HG02981 (cell line): ENCODE results near the gene RNF145.

Experiments used
- ATAC-seq: cut with Tn5 transposase; IDR thresholded peaks from one replicate; pipeline ENCODE4 v1.9.1; 2021; ENCODE audit warnings: mild to moderate bottlenecking, moderate library complexity; ENCODE audit not compliant: unreplicated experiment

RNF145 gene

DNA sequence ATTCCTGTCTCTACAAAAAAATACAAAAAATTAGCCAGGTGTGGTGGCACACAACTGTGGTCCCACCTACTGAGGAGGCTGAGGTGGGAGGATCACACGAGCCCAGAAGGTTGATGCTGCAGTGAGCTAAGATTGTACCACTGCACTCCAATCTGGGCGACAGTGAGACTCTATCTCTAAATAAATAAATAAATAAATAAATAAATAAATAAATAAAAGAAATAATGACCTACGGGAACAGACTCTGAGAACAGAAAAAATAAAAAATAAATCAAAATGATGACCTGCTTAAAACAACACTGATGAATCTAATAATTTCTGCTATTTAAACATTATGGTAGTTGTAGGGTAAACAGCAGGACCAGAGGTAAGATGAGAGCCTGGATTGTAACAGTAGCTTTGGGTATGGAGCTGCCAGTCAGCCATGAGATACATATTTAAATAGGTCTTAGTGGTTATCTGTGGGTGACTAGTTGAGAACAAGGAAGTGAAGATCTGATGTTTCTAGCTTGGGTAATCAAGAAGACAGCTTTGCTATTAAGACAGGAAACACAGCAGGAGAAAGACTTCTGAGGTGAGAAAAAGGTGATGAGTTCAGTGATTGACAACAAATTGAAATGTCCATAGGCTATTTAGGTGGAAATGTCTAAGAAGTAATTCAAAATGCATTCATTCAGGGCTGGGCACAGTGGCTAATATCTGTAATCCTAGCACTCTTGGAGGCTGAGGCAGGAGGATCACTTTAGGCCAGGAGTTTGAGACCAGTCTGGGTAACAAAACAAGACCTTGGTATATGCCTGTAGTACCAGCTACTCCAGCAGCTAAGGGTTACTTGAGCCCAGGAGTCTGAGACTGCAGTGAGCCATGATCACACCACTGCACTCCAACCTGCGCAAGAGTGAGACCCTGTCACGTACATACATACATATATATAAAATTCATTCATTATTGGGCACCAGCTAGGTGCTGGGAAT, 11.0 kb downstream of the RNF145 start:
- peak; percentile 93 for ATAC-seq

DNA sequence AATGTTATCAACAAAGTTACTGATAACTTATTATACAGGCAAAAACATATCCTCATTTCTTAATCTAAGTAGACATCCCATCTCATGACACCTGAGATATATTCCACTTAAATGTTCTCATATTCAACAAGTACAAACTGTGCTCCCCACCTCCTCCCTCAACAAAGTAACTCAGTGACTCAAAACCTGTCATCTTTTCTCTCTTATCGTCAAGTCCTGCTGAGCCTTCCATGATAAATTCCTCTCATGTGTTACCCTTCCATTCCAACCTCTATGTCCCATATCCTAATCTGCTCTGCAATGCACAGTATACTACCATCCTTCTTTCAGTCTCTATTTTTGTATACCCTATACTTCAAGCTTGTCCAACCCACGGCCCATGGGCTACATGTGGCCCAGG, 13.6 kb downstream of the RNF145 start:
- no peak for ATAC-seq

GRCh38 chr5:159190170-159190569, 19.2 kb downstream of the RNF145 start:
- no peak for ATAC-seq

DNA sequence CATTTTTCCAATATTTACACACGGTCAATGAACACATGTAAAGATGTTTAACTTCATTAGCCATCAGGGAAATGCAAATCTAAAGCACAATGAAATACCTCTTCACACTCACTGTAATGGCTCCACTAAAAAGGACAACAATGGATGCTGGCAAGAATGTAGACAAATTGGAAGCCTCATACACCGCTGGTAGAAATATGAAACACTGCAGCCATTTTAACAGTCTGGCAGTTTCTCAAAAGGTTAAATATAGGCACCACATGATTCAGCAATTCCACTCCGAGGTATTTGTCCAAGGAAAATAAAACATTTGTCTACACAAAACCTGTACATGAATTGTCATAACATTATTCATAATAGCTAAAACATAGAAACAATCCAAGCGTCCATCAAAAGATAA, 20.0 kb downstream of the RNF145 start:
- ATAC-seq, result no peak

GRCh38 chr5:159187719-159188118, 21.6 kb downstream of the RNF145 start:
- ATAC-seq, result no peak

- no peak for ATAC-seq
Measured at GRCh38 chr5:159186319-159186718, 23.0 kb downstream of the RNF145 start.

DNA sequence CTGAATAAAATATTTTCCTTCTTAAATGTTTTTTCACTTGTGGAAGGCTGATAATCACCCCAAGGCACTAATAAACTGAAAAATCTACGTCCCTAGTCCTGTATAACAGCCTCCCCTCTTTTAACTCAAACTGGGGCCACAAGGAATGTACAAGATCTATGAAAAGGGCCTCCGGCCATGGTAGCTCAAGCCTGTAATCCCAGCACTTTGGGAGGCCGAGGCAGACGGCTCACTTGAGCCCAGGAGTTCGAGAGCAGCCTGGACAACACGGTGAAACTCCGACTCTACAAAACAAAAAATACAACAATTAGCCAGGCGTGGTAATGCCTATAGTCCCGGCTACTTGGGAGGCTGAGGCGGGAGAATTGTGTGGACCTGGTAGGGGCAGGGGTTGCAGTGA, 23.6 kb downstream of the RNF145 start:
- ATAC-seq, result no peak

GRCh38 chr5:159184858-159185381, 24.4 kb downstream of the RNF145 start:
- ATAC-seq, result peak; percentile 46

DNA sequence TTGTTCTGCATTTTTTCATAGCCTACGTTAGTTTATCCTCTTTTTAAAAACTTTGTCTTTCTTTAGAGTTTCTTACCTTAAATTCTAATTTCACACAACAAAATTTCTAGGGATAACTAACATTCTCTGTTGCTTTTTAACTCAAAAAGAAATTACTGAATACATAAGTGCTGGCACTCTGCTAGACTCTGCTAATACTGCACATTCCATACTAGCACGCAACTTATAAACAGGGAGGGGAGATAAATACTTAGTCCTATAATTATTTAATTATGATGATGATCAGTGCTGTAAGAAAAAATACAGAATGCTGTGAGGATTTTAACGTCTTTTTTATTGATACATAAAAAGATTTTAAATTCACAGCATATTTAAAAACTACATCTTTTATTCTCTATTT, 25.1 kb downstream of the RNF145 start:
- ATAC-seq, result no peak

DNA sequence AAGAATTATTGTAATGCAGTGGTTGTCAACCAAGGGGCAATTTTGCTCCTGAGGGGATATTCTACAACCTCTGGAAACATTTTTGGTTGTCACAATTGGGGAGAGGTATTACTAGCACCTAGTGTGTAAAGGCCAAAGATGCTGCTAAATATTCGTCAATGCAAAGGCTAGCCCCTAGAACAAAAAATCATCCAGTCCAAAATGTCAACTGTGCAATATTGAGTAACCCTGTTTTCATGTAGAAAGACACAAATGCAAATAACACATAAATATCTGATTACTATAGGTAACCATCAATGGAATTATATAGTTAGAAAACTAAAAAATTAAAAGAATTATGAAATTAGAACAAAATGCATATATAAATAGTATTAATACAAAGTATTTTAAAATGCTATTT, 26.1 kb downstream of the RNF145 start:
- ATAC-seq, result no peak

- no peak for ATAC-seq
Measured at GRCh38 chr5:159182691-159183090, 26.7 kb downstream of the RNF145 start.

DNA sequence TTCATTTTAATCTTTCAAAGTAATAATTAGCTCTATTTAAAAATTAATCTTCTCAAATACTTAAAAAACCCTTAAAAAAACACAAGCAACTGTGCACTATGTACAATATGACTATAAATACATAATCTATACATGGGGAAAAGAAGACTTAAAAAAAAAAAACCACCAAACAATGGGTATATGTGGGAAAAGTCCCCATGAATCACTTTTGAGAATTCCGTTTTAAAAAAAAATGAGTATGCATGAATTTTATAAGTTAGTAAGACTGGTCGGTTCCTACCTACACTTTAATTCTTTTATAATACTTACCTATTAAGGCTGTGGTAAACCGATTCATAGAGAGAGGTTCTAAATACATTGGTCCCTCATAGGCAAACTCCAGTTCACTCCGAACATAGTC, 27.7 kb downstream of the RNF145 start:
- no peak for ATAC-seq

DNA sequence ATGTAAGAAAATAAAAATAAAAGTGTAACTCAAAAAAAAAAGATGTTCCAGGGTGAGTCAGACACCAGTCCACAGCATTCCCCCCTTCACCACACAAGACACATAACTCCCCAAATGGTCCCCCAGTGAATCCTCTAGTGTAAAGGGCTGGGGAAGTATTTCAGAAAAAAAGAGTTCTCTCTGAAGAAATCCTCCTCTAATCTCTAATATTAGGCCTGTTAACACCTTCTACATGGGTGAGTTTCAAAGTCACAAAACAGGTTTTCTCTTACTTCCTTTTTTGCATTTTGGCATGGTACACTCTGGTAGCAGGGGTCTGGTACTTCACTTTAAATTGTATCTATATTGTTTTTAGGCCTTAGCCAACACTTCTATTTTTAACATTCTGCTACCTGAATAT, 28.2 kb downstream of the RNF145 start:
- ATAC-seq, result no peak

- no peak for ATAC-seq
Measured at GRCh38 chr5:159179529-159180305, 29.6 kb downstream of the RNF145 start.

GRCh38 chr5:159178978-159179377, 30.4 kb downstream of the RNF145 start:
- ATAC-seq, result peak; percentile 77

DNA sequence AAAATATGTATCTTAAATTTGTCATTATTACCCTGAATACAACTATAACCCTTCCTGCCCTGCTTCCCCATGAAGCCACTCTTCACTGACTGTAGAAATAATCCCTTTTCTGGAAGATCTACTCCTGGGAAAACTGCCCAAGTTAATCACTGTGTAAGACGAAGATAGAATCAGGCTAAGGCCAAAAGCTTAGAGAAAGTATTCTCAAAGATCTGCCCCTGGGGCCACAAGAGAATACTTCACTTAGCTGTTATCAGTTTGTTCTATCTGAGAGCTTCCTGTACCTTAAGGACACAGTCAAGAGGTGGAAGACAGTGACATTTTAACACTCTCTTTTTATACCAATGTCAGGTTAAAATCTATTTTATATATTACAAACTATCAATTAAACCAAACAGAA, 33.8 kb downstream of the RNF145 start:
- ATAC-seq, result no peak

DNA sequence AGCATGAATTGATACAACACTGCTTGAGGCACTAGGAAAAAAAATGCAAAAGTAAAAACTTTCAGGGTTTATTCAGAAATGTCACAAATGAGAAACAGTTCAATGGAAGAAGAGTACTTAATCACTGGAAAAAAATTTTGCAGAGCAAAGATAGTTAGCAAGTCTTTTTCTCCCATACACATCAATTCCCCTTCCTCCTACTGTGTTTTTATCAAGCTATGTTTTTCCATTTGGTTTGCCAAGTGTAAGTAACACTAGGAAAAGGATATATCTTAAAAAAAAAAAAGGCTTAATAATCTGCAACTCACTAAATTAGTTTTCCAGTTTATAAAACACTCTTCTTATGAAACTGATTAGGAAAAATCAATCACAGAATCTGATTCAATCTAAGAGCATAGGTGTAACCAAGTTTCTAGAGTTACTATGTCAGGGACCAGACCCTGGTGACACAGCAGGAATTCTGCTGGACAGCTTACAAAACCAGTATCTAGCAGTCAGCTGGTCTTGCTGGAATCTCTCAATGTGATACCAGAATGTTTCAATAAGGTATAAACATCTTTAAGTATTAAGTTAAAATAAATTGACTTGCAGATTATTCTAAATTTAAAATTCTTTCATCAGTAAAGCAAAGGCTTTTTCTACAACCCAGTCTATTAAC, 34.7 kb downstream of the RNF145 start:
- ATAC-seq, result no peak

- ATAC-seq, result no peak
Measured at GRCh38 chr5:159171274-159171673, 38.1 kb downstream of the RNF145 start.

GRCh38 chr5:159170021-159170420, 39.3 kb downstream of the RNF145 start:
- no peak for ATAC-seq

DNA sequence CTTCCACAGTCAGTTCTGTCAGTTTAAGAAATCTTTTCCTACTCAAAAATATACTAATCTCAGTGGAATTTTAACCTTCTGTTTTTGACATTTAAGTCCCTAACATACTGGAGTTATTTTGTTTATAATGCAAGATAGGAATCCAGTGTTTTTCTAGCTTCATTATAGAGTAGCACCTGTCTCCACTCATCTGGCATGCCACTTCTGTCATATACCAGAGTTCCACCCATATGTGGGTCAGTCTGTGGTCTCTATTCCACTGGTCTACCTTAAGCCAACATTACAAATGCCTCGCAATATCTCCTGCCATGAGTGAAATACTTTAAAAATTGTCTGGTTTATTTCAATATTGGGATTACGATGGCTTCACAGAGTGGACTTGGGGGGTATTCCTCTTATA, 42.9 kb downstream of the RNF145 start:
- ATAC-seq, result no peak

GRCh38 chr5:159163701-159164046, 45.7 kb downstream of the RNF145 start:
- no peak for ATAC-seq
